ENCODE measurements around the gene PACS1.

PACS1 gene

DNA sequence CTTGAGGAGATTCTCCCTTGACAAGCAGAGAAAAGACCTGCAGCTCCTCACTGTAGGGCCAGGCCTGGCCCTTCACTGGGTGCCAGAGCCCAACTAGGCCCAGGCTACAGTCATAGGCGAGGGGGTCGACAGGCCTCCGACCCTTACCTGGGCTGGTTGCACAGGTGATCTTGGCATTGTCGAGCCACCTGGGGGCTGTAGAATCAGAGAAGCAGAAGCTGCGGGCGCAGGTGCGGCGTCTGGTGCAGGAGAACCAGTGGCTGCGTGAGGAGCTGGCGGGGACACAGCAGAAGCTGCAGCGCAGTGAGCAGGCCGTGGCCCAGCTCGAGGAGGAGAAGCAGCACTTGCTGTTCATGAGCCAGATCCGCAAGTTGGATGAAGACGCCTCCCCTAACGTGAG lies 191.5 kb downstream of the PACS1 start:
- Mint-ChIP-seq H3K4me3 (no peak overlapping the region), H3K9me3 (no peaks in the 10 kb centered on the region), H3K4me1 (ENCODE audit: low read depth) (peaks cover 23% of the 10 kb centered on the region), H3K27me3 (peaks cover 36% of the 10 kb centered on the region), H3K27ac (no peak overlapping the region), H3K36me3 (ENCODE audit: low read depth) (peaks cover 5% of the 10 kb centered on the region)
- intact Hi-C loops (cut with micrococcal nuclease), result no loop called here

DNA sequence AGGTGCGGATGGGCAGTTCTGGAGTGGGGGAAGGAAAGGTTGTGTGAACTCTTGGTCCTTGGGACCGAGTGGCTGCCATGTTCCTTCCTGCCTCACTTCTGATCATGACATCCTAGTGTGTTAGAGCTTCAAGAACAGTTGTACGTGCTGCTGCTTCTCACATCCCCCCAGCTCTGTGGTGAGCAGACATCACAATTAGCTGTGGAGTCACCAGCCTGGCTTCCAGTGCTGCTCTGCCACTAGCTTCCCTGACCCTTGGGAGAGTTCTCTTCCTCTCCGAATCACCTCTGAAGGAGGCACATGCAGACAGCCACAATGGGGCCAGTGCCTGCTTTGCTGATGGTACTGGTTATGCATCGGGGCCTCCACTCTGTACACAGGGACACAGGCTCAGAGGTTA lies 192.1 kb downstream of the PACS1 start:
- H3K27ac Mint-ChIP-seq, result no peak overlapping the region
- peaks cover 30% of the 10 kb centered on the region for H3K27me3 Mint-ChIP-seq
- peaks cover 23% of the 10 kb centered on the region for H3K4me1 Mint-ChIP-seq (ENCODE audit: low read depth)
- H3K4me3 Mint-ChIP-seq, result no peak overlapping the region
- no peaks in the 10 kb centered on the region for H3K9me3 Mint-ChIP-seq
- intact Hi-C loops (cut with micrococcal nuclease), result no loop called here
- H3K36me3 Mint-ChIP-seq (ENCODE audit: low read depth), result peaks cover 5% of the 10 kb centered on the region

DNA sequence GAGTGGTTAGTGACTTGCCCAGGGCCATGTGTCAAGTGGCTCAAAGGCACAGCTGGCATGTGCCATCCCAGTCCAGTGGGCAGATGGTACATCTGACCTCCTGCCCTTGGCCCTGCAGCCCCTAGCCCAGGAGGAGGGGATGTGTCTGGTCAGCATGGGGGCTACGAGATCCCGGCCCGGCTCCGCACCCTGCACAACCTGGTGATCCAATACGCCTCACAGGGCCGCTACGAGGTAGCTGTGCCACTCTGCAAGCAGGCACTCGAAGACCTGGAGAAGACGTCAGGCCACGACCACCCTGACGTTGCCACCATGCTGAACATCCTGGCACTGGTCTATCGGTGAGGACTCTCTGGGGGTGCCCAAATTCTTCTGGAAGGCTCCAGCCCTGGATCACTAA lies 192.6 kb downstream of the PACS1 start:
- intact Hi-C loops (cut with micrococcal nuclease), result no loop called here
- Mint-ChIP-seq H3K4me1 (ENCODE audit: low read depth) (peaks cover 25% of the 10 kb centered on the region), H3K4me3 (no peak overlapping the region), H3K36me3 (ENCODE audit: low read depth) (peaks cover 8% of the 10 kb centered on the region), H3K27ac (no peak overlapping the region), H3K27me3 (peaks cover 25% of the 10 kb centered on the region), H3K9me3 (no peaks in the 10 kb centered on the region)

DNA sequence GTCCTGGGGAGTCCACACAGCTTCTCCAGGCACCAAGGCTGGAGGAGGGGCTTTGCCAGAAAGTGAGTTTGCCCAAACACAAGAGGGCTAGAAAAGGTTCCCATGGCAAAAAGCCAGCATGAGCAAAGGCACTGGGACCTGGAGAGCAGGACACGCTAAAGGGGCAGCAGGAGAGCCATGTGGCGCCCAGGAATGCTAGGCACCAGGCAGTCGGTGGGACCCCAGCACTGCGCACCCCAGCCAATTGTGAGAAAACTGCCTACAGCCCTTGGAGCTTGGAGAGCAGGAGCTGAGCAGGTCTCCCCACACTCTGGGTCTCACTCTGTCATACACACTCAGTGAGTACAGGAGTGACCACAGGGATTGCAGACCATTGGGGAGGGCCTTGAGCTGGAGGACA lies 193.2 kb downstream of the PACS1 start:
- intact Hi-C loops (cut with micrococcal nuclease), result no loop called here
- Mint-ChIP-seq H3K36me3 (ENCODE audit: low read depth) (peaks cover 8% of the 10 kb centered on the region), H3K9me3 (no peaks in the 10 kb centered on the region), H3K4me1 (ENCODE audit: low read depth) (peaks cover 28% of the 10 kb centered on the region), H3K4me3 (no peak overlapping the region), H3K27me3 (peaks cover 25% of the 10 kb centered on the region), H3K27ac (no peak overlapping the region)

DNA sequence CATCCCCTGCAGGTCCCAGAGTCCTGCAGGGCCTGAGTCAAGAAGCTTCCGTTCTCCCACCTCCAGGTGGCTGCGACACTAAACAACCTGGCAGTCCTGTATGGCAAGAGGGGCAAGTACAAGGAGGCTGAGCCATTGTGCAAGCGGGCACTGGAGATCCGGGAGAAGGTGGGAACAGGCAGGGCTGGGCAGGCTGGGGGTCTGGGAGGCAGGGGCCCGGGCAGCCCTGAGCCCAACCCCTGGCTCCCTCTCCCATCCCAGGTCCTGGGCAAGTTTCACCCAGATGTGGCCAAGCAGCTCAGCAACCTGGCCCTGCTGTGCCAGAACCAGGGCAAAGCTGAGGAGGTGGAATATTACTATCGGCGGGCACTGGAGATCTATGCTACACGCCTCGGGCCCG lies 193.7 kb downstream of the PACS1 start:
- Mint-ChIP-seq H3K36me3 (ENCODE audit: low read depth) (peaks cover 8% of the 10 kb centered on the region), H3K4me3 (no peak overlapping the region), H3K27me3 (peaks cover 20% of the 10 kb centered on the region), H3K4me1 (ENCODE audit: low read depth) (peaks cover 23% of the 10 kb centered on the region), H3K27ac (no peak overlapping the region), H3K9me3 (no peaks in the 10 kb centered on the region)
- intact Hi-C loops (cut with micrococcal nuclease), result no loop called here

DNA sequence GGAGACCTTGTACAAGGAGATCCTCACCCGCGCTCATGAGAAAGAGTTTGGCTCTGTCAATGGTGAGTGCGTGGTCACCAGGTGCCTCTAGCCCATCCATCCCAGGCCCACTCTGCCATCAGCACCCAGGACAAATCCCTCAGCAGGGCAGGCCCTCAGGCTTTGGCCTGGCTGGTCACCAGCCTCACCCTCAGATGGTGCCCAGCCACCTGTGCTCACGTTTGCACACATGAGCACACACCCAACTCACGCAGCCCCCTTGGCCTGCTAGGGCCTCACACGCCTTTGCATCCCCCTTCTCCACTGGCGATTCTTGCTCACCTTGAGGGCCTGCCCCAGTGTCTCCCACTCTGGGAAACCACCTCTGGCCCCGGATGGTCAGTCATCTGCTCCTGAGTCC lies 194.3 kb downstream of the PACS1 start:
- Mint-ChIP-seq H3K27me3 (peaks cover 14% of the 10 kb centered on the region), H3K9me3 (no peaks in the 10 kb centered on the region), H3K4me3 (no peak overlapping the region), H3K4me1 (ENCODE audit: low read depth) (peaks cover 27% of the 10 kb centered on the region), H3K27ac (no peak overlapping the region), H3K36me3 (ENCODE audit: low read depth) (peaks cover 14% of the 10 kb centered on the region)
- intact Hi-C loops (cut with micrococcal nuclease), result no loop called here

DNA sequence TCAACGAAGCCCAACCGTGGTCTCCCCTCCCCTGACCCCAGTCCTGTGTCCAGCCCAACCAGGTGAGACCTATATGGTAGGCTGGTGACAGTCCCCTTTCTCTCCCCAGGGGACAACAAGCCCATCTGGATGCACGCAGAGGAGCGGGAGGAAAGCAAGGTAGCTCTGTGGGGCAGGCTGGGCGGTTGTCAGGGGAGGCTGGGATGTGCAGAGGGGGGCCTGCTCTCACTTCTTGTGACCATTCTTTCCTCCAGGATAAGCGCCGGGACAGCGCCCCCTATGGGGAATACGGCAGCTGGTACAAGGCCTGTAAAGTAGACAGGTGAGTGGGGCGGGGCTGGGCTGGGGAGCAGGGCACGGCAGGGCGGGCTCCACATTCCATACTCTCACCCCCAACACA lies 194.8 kb downstream of the PACS1 start:
- no peak overlapping the region for H3K27ac Mint-ChIP-seq

DNA sequence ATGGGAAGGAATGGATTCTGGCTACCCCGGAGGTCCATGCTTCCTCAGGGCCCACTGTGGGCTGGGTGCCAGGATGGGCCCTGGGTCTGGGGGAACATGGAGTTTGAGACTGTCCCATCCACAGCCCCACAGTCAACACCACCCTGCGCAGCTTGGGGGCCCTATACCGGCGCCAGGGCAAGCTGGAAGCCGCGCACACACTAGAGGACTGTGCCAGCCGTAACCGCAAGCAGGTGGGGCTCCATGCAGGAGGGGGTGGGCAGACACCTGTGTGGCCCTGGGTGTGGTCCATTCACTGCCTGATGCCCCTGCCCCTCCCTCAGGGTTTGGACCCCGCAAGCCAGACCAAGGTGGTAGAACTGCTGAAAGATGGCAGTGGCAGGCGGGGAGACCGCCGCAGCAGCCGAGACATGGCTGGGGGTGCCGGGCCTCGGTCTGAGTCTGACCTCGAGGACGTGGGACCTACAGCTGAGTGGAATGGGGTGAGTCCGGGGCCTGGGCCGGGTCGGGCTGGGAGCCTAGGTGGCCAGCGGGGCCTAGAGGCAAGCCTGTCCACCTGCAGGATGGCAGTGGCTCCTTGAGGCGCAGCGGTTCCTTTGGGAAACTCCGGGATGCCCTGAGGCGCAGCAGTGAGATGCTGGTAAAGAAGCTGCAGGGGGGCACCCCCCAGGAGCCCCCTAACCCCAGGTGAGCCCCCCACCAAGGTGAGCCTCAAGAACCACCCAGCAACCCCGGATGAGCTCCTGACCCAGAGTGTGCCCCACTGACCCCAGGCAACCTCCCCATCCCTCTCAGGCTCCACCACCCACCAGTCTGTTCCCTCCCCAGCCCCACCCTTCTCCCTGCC lies 195.7 kb downstream of the PACS1 start:
- Mint-ChIP-seq H3K27me3 (peaks cover 7% of the 10 kb centered on the region), H3K4me3 (no peak overlapping the region), H3K27ac (no peak overlapping the region), H3K4me1 (ENCODE audit: low read depth) (peaks cover 41% of the 10 kb centered on the region), H3K36me3 (ENCODE audit: low read depth) (peaks cover 25% of the 10 kb centered on the region), H3K9me3 (no peaks in the 10 kb centered on the region)
- intact Hi-C loops (cut with micrococcal nuclease), result loop anchor here (5.0 kb wide), 1 partner anchor 348 kb away; the partner anchor contains the start of genes C11orf68 and DRAP1

More for the DNA sequence above, 194.8 kb downstream of the PACS1 start:
- Mint-ChIP-seq H3K4me3 (no peak overlapping the region), H3K9me3 (no peaks in the 10 kb centered on the region), H3K36me3 (ENCODE audit: low read depth) (peaks cover 17% of the 10 kb centered on the region), H3K27me3 (peaks cover 9% of the 10 kb centered on the region), H3K4me1 (ENCODE audit: low read depth) (peaks cover 32% of the 10 kb centered on the region)
- intact Hi-C loops (cut with micrococcal nuclease), result loop anchor here (5.0 kb wide), 1 partner anchor 348 kb away; the partner anchor contains the start of genes C11orf68 and DRAP1

DNA sequence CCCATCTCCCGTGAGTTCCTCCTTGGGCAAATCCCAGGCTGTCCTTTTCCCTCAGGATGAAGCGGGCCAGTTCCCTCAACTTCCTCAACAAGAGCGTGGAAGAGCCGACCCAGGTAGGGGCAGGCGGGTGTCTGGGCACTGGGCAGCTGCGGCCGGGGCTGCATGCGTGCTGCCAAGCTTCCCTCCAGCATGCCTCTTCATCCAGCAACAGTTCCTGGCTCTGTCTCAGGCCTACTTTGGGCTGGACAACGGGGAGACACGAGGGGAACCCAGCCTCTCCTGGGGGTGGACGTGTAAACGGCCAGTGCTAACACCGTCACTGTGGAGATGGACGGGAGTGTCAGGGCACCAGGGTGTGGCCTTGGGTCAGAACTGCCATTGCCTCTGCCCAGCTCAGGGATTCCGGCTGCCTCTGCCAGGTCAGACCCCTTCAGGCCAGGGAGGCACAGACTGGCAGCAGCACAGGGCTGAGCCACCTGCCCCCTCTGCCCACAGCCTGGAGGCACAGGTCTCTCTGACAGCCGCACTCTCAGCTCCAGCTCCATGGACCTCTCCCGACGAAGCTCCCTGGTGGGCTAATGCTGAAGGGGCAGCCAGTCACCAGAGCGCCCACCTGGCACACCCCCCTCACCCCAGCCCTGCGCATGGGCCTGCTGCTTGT lies 196.4 kb downstream of the PACS1 start:
- peaks cover 5% of the 10 kb centered on the region for H3K27me3 Mint-ChIP-seq
- intact Hi-C loops (cut with micrococcal nuclease), result loop anchor here (5.0 kb wide), 1 partner anchor 349 kb away; the partner anchor contains the start of genes C11orf68 and DRAP1
- H3K4me3 Mint-ChIP-seq, result peak overlapping the region; percentile 91
- peaks cover 29% of the 10 kb centered on the region for H3K36me3 Mint-ChIP-seq (ENCODE audit: low read depth)
- peaks cover 44% of the 10 kb centered on the region for H3K4me1 Mint-ChIP-seq (ENCODE audit: low read depth)
- H3K9me3 Mint-ChIP-seq, result no peaks in the 10 kb centered on the region
- peak overlapping the region; percentile 87 for H3K27ac Mint-ChIP-seq

DNA sequence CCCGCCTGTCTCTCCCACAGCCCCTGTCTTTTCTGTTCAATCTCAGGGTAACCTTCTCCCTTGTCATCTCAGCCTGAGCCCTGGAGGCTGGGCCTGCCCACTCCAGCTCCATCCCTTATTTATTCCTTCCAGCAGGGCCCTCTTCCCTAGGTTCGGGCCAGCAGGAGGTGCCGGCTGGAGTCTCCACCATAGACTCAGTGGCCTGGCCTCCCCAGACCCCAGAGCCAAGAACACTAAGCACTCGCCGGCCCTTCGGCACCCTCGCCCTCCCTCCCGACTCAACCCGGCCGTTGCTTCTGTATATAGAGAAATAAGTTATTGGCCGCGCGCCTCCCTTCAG lies 196.9 kb downstream of the PACS1 start:
- peaks cover 44% of the 10 kb centered on the region for H3K4me1 Mint-ChIP-seq (ENCODE audit: low read depth)
- no peaks in the 10 kb centered on the region for H3K9me3 Mint-ChIP-seq
- peak overlapping the region; percentile 87 for H3K27ac Mint-ChIP-seq
- H3K27me3 Mint-ChIP-seq, result peaks cover 3% of the 10 kb centered on the region
- H3K36me3 Mint-ChIP-seq (ENCODE audit: low read depth), result peaks cover 32% of the 10 kb centered on the region
- H3K4me3 Mint-ChIP-seq, result peak overlapping the region; percentile 91
- intact Hi-C loops (cut with micrococcal nuclease), result loop anchor here (5.0 kb wide), 1 partner anchor 350 kb away; the partner anchor contains the start of genes C11orf68 and DRAP1

DNA sequence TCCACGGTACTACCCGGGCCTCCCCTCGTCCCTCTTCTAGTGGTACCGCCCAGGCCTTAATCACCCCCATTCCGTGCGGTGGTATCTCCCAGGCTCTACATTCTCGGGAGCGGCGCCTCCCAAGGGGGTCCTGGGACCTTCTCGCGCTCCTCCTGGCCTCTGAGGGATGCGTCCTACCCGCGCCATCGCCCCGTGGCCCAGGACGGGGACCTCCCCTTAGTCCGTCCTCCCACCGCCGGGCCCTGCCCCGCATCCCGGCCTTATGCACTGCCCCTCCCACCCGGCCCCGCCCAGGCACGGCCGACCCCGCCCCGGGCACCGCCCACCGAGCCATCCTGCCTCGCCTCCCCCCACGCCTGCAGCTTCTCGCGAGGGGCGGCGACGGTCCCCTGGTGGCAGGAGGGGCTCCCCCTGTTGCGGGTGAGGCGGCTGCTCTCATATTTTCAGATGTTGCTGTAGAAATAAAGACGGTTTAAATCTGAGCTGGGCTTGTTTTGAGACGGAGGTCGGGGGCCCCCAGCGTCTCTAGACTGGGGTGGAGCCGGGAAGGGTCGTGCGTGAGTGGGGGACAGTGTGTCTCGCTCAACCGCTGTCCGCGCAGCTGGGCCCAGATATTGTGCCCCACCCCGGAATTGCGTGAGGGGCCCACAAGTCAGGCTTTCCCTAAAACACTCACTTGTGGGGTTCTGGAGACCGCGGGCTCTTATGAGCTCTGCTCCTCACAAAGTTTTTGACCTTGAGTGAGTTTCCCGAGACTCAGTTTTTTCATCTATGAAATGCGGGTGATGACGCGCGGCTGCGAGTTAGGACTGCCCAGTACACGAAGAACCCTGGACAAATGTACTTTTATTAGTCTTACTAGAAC lies 197.5 kb downstream of the PACS1 start:
- Mint-ChIP-seq H3K36me3 (ENCODE audit: low read depth) (peaks cover 38% of the 10 kb centered on the region), H3K4me1 (ENCODE audit: low read depth) (peaks cover 44% of the 10 kb centered on the region), H3K4me3 (peak overlapping the region; percentile 91), H3K27me3 (peaks cover 3% of the 10 kb centered on the region), H3K27ac (peak overlapping the region; percentile 87), H3K9me3 (no peaks in the 10 kb centered on the region)
- intact Hi-C loops (cut with micrococcal nuclease), result loop anchor here (2.0 to 5.0 kb wide), 2 partner anchors 15 to 350 kb away; partner anchors contain the start of genes C11orf68 and DRAP1

DNA sequence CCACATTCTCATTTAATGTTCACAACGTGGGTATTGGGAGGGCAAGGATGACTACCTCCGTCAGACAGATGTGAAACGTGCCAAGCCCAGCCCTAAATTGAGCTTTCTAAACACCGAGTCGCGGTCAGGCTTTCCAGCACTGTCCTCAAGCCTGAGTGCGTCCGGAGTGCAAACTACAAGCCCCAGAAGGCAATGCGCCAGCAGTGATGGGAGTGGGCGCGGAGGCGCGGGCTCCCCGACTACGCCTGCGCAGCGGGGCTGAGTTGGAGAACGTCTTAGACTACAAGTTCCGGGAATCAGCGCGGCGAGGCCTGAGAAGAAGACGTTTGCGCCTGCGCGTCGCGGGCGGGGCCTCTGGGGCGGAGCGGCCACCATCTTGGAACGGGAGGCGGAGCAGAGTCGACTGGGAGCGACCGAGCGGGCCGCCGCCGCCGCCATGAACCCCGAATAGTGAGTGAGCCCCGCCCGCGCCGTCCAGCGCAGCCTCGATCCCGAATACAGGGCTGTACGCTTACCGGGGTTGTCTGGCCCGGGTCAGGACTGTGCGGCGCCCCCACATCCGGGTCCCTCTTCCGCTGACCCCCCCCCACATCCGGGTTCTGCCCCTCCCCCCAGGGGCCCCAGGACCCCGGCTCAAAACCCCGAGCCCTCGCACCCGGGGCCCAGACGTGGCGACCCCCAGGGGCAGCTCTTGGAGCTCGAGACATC lies 198.3 kb downstream of the PACS1 start, which contains the start of gene RAB1B:
RAB1B (plus strand) TSS at position 396 of the 708 bp plus-strand sequence; CDS start at position 437, 41 bp downstream.
- Mint-ChIP-seq H3K36me3 (ENCODE audit: low read depth) (peaks cover 45% of the 10 kb centered on the region), H3K27me3 (no peaks in the 10 kb centered on the region)

More for the DNA sequence above, 198.3 kb downstream of the PACS1 start, which contains the start of gene RAB1B:
- Mint-ChIP-seq H3K9me3 (no peaks in the 10 kb centered on the region), H3K4me3 (peak within 1 kb of the TSS; percentile 91), H3K27ac (peak within 1 kb of the TSS; percentile 87), H3K4me1 (ENCODE audit: low read depth) (peaks cover 44% of the 10 kb centered on the region)
- intact Hi-C loops (cut with micrococcal nuclease), result loop anchor here (2.0 to 5.0 kb wide), 2 partner anchors 14 to 351 kb away; partner anchors contain the start of genes C11orf68 and DRAP1
